HG03159 (cell line): ENCODE measurements around the gene UBB.

Source experiments
- ATAC-seq: cut with Tn5 transposase; IDR thresholded peaks from one replicate; pipeline ENCODE4 v1.9.1; 2021; ENCODE audit warnings: mild to moderate bottlenecking, moderate library complexity; ENCODE audit not compliant: unreplicated experiment

Gene UBB

GRCh38 chr17:16417399-16417798 is 36.5 kb downstream of the UBB start:
- ATAC-seq, result no peak

GRCh38 chr17:16417896-16418684 is 37.2 kb downstream of the UBB start:
- ATAC-seq, result no peak

- no peak for ATAC-seq
Observed at GRCh38 chr17:16418685-16419068, 37.8 kb downstream of the UBB start.

- ATAC-seq, result no peak
Observed at GRCh38 chr17:16419074-16419928, 38.4 kb downstream of the UBB start.

- ATAC-seq, result no peak
Observed at GRCh38 chr17:16419929-16420271, 39.0 kb downstream of the UBB start.

- ATAC-seq, result no peak
Observed at GRCh38 chr17:16422416-16422815, 41.5 kb downstream of the UBB start.

- no peak for ATAC-seq
Observed at GRCh38 chr17:16423226-16423872, 42.5 kb downstream of the UBB start.

GRCh38 chr17:16425202-16425601 is 44.3 kb downstream of the UBB start:
- no peak for ATAC-seq

- ATAC-seq, result no peak
Observed at GRCh38 chr17:16425698-16426659, 45.1 kb downstream of the UBB start.

- no peak for ATAC-seq
Observed at GRCh38 chr17:16427020-16427419, 46.1 kb downstream of the UBB start.

GRCh38 chr17:16428098-16428882 is 47.4 kb downstream of the UBB start:
- no peak for ATAC-seq

- no peak for ATAC-seq
Observed at GRCh38 chr17:16429083-16429482, 48.2 kb downstream of the UBB start.

- no peak for ATAC-seq
Observed at GRCh38 chr17:16430650-16431049, 49.8 kb downstream of the UBB start.

GRCh38 chr17:16432017-16432416 is 51.1 kb downstream of the UBB start:
- no peak for ATAC-seq
